HG03045 (cell line): ENCODE measurements around the gene SEMA3F.
A peak's percentile ranks its signal among the peaks of the same experiment; 100 is the strongest.

Experiments used
- ATAC-seq: cut with Tn5 transposase; IDR thresholded peaks from one replicate; pipeline ENCODE4 v1.9.1; 2021; ENCODE audit warnings: mild to moderate bottlenecking, moderate library complexity; ENCODE audit not compliant: unreplicated experiment

The SEMA3F gene

GRCh38 chr3:50132421-50133282 lies 22.5 kb upstream of the SEMA3F start:
- ATAC-seq: no peak

- ATAC-seq: no peak
Observed at GRCh38 chr3:50133283-50133615, 21.9 kb upstream of the SEMA3F start.

GRCh38 chr3:50134367-50134766 lies 20.8 kb upstream of the SEMA3F start:
- no peak for ATAC-seq

GRCh38 chr3:50135964-50136363 lies 19.2 kb upstream of the SEMA3F start:
- no peak for ATAC-seq

GRCh38 chr3:50136714-50137405 lies 18.3 kb upstream of the SEMA3F start:
- ATAC-seq: no peak

GRCh38 chr3:50137531-50137930 lies 17.6 kb upstream of the SEMA3F start:
- ATAC-seq: no peak

- ATAC-seq: no peak
Observed at GRCh38 chr3:50138266-50139200, 16.6 kb upstream of the SEMA3F start.

- no peak for ATAC-seq
Observed at GRCh38 chr3:50139308-50139707, 15.8 kb upstream of the SEMA3F start.

GRCh38 chr3:50139718-50140423 lies 15.3 kb upstream of the SEMA3F start:
- no peak for ATAC-seq

- ATAC-seq: no peak
Observed at GRCh38 chr3:50140990-50141389, 14.1 kb upstream of the SEMA3F start.

- no peak for ATAC-seq
Observed at GRCh38 chr3:50146316-50146901, 8.7 kb upstream of the SEMA3F start.

- ATAC-seq: no peak
Observed at GRCh38 chr3:50147016-50147415, 8.1 kb upstream of the SEMA3F start.

GRCh38 chr3:50147447-50147846 lies 7.7 kb upstream of the SEMA3F start:
- no peak for ATAC-seq

GRCh38 chr3:50147861-50148260 lies 7.3 kb upstream of the SEMA3F start:
- ATAC-seq: no peak

GRCh38 chr3:50150404-50150750 lies 4.7 kb upstream of the SEMA3F start:
- no peak for ATAC-seq

GRCh38 chr3:50150863-50151686 lies 4.0 kb upstream of the SEMA3F start:
- no peak for ATAC-seq

- ATAC-seq: no peak
Observed at GRCh38 chr3:50151728-50152127, 3.4 kb upstream of the SEMA3F start.

GRCh38 chr3:50153782-50154475 lies 1.2 kb upstream of the SEMA3F start:
- no peak for ATAC-seq

- peak; percentile 20 for ATAC-seq
Observed at GRCh38 chr3:50154476-50154839, 666 bp upstream of the SEMA3F start.
